Large intestine (tissue), 3 donors: ENCODE measurements around the gene ZDHHC11. TPM values are rescaled to one million over a fixed set of nuclear protein-coding genes. Genes with fewer than 3 reads are reported as not detected.
"Not testable (repeated sequence)": the region's sequence is repeated elsewhere in the genome, so short reads cannot be mapped to it uniquely, and the experiment has no call there.

ENCODE experiments used
- DNase-seq, 2 donors: peaks; one replicate each; pipeline versions ENCODE4 v3.0.0 to v3.0.0-alpha.2; 2013
- H3K27ac ChIP-seq: one replicate; pipeline ENCODE4 v1.5.1; 2013; ENCODE audit warnings: low read length
- H3K27me3 ChIP-seq: 2 replicates; pipeline ENCODE4 v1.6.1; 2013; ENCODE audit warnings: low read length; ENCODE audit not compliant: control insufficient read depth, insufficient read depth
- H3K36me3 ChIP-seq: 2 replicates; pipeline ENCODE4 v1.6.1; 2013; ENCODE audit warnings: low read length; ENCODE audit not compliant: control insufficient read depth, insufficient read depth
- H3K4me1 ChIP-seq: one replicate; pipeline ENCODE4 v1.6.1; 2013; ENCODE audit warnings: low read length; ENCODE audit not compliant: control insufficient read depth, insufficient read depth
- H3K4me3 ChIP-seq: one replicate; pipeline ENCODE4 v1.5.1; 2013; ENCODE audit warnings: low read length
- H3K9me3 ChIP-seq: one replicate; pipeline ENCODE4 v1.6.1; 2013; ENCODE audit warnings: mild to moderate bottlenecking, low read depth, low read length, moderate library complexity; ENCODE audit not compliant: control insufficient read depth
- WGBS: methylation state at CpG from one replicate; pipeline ENCODE4 v1.1.5; 2013; ENCODE audit warnings: low lambda C conversion rate; ENCODE audit not compliant: insufficient coverage; 5-methylcytosine and 5-hydroxymethylcytosine counted together
- polyA plus RNA-seq: library from polyadenylated mRNA; unstranded; fragments of 120-200 nt; gene quantifications from one replicate; pipeline ENCODE4 v1.2.1, GENCODE V29; 2013

ZDHHC11 gene
- polyA plus RNA-seq, 1 donor, result 41.0 TPM

DNA sequence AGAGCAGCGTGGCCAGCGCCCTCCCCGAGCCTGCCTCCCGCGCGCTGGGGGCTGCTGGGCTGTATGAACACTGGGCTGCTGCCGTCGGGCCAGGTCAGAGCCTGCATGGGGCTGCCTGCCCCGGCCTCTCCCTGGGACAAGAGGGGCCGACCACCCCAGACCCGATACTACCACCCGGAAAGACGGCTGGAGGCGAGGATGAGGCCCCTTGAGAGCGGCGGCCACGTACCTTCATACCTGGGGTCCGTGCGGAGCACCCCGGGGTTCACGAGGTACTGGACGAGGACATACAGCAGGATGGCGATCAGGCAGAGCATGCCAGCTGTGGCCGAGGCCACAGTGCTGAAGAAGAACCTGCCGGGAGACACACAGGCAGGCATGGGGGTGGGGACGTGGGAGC is 7.4 kb downstream of the ZDHHC11 start:
- WGBS, result no CpG with 5 or more reads among the region's 26 CpGs

DNA sequence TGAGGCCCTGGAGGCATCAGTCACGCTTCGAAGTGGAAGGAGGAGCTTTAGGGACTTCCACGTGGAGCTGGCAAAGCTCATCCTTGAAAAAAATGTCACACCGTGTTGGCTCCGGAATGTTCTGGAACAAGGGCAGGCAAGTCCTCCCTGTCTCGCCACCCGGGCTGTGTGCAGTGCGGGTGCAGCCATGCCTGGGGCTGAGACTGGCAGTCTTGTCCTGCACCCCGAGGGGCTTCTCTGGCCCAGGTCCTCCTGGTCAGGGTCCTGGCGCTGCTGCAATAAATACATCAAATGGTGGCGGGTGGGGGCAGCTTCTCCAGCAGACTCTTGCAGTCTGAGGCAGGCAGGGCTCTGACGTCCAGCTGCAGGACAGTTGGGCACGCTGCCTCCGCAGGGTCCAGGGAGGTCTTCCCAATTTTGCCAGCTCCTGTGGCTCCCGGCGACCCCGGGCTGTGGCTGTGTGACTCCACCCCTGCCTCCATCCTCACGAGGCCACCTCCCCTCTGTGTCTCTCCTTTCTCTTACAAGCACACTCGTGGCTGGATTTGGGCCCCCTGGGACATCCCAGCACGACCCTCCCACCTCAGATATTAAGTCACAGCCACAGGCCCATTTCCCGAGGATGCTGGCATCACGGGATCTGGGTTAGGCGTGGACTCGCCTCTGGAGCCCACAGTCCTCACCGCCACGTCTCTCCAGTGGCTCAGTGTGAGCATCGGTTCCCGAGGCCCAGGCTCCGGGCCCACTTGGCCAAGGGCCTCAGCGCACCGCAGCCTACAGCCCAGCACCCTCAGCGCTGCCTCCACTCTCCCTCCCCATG is 8.2 kb downstream of the ZDHHC11 start:
- not testable (repeated sequence) for H3K27ac ChIP-seq, H3K9me3 ChIP-seq, DNase-seq, H3K27me3 ChIP-seq, H3K4me1 ChIP-seq, H3K36me3 ChIP-seq, H3K4me3 ChIP-seq
- no CpG with 5 or more reads among the region's 32 CpGs for WGBS

More for the DNA sequence above, 7.4 kb downstream of the ZDHHC11 start:
- H3K36me3 ChIP-seq, H3K4me3 ChIP-seq, DNase-seq, H3K27me3 ChIP-seq, H3K4me1 ChIP-seq, H3K27ac ChIP-seq, H3K9me3 ChIP-seq: not testable (repeated sequence)

DNA sequence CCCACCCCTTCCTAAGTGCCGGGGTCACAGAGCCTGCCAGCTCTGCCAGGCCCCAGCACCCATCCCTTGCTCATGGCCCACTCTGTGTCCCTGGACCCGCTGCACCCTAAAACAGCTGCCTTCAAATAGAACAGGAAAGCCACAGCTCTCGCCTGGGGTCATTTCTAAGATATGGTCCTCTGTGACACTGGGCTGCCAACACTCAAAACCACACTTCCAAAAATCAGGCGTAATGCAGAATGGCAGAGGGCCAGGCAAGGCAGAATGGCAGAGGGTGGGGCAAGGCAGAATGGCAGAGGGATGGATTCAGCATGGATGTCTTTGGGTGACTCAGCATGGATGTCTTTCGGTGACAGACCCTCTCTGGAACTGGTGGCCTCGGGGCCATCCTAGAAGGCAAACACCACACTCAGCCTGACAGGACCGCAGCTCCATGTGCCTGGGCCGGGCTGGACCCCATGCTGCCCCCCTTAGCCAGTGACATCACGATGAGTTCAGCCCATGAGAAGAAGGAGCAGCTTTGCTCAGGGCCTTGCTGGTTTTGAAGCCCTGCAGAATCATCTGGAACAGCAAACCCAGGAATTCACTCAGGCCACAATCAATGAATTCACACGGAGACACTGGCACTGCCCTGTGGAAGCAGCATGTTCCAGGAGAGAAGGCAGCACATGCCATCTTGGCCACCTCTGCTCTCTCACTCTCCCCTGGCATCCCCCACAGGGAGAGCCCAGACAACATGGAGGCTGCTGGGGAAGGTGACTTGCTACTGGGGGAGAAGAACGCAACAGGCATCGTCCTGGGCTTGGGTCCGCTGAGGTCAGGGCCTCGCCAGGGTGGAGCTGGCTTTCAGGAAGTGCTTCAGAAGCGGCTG is 9.0 kb downstream of the ZDHHC11 start:
- not testable (repeated sequence) for H3K9me3 ChIP-seq, H3K27me3 ChIP-seq, H3K36me3 ChIP-seq, H3K4me3 ChIP-seq, H3K4me1 ChIP-seq, DNase-seq, H3K27ac ChIP-seq
- no CpG with 5 or more reads among the region's 15 CpGs for WGBS

DNA sequence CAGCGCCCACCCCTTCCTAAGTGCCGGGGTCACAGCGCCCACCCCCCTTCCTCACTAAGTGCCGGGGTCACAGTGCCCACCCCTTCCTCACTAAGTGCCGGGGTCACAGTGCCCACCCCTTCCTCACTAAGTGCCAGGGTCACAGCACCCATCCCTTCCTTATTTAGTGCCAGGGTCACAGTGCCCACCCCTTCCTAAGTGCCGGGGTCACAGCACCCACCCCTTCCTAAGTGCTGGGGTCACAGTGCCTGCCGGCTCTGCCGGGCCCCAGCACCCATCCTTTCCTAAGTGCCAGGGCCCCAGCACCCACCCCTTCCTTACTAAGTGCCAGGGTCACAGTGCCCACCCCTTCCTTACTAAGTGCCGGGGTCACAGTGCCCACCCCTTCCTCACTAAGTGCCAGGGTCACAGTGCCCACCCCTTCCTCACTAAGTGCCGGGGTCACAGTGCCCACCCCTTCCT is 9.8 kb downstream of the ZDHHC11 start:
- not testable (repeated sequence) for H3K27ac ChIP-seq, DNase-seq, H3K36me3 ChIP-seq, H3K4me1 ChIP-seq, H3K4me3 ChIP-seq, H3K9me3 ChIP-seq, H3K27me3 ChIP-seq
- no CpG with 5 or more reads among the region's 10 CpGs for WGBS

DNA sequence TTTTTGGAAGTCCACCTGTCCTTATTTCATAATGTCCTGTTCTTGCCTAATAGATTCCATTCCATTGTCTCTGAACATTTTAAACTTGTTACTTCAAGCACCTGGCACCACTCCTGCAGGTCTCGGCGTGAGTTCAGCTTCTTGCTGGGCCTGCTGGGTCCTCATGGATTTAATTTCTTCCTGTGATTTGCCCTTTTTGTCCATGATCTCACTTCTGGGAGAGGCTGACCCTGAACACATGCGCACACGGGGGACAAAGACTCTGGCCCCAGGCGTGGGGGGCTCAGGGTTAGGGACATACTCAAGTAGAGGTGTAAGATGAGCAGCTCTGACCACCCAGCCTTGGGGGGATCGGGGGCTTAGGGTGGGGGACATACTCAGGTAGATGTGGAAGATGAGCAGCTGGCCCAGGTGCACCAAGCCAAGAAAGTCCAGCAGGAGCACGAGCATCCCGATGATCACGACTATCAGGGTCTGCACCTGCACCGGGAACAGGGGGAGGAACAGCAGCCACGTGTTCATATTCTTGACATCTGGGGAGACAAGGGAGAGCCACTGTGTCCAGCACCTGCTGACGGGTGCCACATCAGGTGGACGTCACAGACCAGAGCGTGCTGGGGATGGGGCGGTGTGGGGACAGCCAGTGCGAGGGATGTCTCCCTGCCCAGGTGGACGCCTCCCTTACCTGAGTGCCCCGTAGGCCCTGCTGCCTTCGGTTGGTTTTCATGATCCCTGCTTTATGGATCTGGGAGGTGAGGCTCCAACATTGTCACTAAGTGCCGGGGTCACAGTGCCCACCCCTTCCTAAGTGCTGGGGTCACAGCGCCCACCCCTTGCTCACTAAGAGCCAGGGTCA is 10.4 kb downstream of the ZDHHC11 start:
- H3K27ac ChIP-seq, DNase-seq, H3K4me1 ChIP-seq, H3K9me3 ChIP-seq, H3K36me3 ChIP-seq, H3K4me3 ChIP-seq, H3K27me3 ChIP-seq: not testable (repeated sequence)
- WGBS, result 100% methylated on average over 2 of the region's 21 CpGs

DNA sequence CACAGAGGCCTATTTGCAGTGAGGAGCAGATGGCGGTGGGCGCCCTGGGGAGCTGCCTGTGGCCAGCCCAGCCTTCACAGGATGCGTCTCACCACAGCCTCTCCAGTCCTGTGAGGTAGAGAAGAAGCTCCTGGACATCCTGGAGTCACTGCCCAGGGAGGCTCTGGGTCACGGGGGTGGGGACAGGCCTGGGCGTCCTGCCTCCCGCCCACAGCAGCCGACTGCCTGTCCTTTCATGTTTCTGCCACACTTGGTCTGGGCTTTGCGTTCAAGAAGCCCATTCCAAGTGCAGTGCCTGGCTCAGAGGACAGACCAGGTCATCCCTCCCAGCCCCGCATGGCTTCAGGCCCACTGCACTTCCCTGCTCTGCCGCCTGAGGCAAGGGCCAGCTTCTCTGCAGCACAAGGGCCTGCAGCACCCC is 12.3 kb downstream of the ZDHHC11 start:
- H3K27ac ChIP-seq, H3K36me3 ChIP-seq, H3K4me3 ChIP-seq, H3K9me3 ChIP-seq, H3K27me3 ChIP-seq, H3K4me1 ChIP-seq, DNase-seq: not testable (repeated sequence)
- no CpG with 5 or more reads among the region's 10 CpGs for WGBS

DNA sequence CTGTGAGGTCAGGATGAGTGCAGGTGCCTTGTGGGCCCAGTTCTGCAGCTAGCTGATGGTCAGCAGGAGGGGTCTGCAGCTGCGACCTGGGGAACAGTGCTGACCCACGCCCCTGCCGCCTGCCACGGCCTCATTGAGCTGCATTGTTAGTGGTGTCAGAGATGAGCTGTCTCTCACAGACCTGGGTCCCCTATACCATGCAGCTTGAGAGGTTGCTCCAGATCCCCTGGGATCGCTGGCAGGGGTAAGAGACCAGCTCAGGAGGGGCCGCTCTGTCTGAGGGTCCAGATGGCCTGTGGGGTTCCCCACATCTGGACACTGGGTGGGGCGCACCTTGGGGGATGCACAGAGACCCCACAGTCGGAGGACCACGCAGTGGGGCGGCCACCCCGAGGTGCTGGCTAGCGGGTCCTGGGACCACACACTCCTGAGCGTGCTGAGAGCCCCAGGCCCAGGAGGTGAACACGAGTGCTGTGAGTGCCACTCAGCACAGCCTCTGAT is 13.1 kb downstream of the ZDHHC11 start:
- not testable (repeated sequence) for DNase-seq

DNA sequence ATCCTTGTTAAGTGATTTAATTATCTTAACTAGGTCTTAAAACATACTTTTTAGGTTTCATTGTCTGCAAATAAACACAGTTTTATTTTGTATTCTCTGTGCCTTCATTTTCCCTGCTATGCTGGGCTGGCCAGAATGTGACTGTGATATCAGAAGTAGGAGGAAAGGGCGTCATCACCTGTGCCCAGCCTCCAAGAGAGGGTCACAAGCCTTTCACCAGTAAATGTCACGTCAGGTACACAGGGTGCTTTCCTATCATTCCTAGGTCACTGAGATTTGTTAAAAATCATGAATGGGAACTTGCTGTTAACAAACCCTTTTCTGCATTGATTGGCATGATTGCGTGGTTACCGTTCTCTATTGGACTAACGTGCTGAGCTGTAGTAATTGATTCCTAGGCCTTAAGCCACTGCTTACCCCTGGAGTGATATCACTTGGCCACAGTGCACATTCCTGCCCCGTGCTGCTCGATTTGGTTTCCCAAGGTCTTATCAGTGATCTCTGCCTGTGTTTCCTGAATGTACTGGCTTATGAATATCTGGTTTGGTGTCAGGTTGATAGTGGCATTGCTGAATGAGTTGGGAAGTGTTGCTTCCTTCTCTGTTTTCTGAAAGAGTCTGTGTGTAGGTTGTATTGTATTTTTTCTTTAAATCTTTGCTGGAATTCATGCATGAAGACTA is 14.7 kb downstream of the ZDHHC11 start:
- not testable (repeated sequence) for H3K27ac ChIP-seq, H3K4me1 ChIP-seq, H3K4me3 ChIP-seq, H3K9me3 ChIP-seq, H3K27me3 ChIP-seq, H3K36me3 ChIP-seq
- 68% methylated on average over 3 of the region's 7 CpGs for WGBS
- peak in 1 of 2 donors; percentile 72 for DNase-seq

More for the DNA sequence above, 13.1 kb downstream of the ZDHHC11 start:
- not testable (repeated sequence) for H3K27me3 ChIP-seq, H3K36me3 ChIP-seq, H3K4me3 ChIP-seq, H3K27ac ChIP-seq, H3K4me1 ChIP-seq, H3K9me3 ChIP-seq
- WGBS, result no CpG with 5 or more reads among the region's 14 CpGs

DNA sequence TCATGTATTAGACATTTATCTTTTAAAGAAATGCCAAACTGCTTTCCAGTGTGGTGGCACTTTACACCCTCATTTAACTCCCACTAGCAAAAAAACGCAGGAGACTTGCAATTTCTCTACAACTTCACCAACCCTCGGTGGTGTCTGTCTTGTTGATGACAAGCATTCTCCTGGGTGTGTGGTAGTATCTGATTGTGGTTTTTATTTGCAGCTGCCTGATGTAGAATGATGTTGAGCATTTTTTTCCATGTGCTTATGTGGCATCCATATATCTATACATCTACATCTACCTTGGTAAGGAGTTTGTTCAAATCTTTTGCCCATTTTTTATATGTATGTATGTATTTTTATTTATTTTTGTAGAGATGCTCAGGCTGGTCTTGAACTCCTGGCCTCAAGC is 16.8 kb downstream of the ZDHHC11 start:
- not testable (repeated sequence) for H3K9me3 ChIP-seq, H3K36me3 ChIP-seq, H3K27ac ChIP-seq, DNase-seq, H3K4me3 ChIP-seq, H3K27me3 ChIP-seq, H3K4me1 ChIP-seq
- WGBS, result no CpG with 5 or more reads among the region's 2 CpGs
